KG1 (cell line): ENCODE results near the gene DCC.

Experiments used
- DNase-seq: peaks from one replicate; lab custom pipeline; 2025; lab: John Stamatoyannopoulos, UW

Gene DCC

DNA sequence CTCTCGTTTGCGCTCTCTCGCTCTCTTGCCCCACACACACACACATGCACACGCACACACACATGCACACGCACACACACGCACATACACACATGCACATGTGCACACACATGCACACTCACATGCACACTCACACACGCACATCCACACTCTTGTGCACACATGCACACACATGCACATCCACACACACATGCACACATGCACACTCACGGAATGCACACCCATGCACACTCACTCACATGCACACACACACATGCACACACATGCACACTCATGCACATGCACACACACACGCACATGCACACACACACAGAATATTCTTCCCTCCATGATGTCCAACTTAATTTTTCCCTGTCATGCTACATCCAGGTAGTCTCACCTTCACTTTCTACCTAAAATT, 360.1 kb downstream of the DCC start:
- DNase-seq: no peak

- DNase-seq: no peak
Measured at GRCh38 chr18:52700816-52701215, 360.8 kb downstream of the DCC start.

DNA sequence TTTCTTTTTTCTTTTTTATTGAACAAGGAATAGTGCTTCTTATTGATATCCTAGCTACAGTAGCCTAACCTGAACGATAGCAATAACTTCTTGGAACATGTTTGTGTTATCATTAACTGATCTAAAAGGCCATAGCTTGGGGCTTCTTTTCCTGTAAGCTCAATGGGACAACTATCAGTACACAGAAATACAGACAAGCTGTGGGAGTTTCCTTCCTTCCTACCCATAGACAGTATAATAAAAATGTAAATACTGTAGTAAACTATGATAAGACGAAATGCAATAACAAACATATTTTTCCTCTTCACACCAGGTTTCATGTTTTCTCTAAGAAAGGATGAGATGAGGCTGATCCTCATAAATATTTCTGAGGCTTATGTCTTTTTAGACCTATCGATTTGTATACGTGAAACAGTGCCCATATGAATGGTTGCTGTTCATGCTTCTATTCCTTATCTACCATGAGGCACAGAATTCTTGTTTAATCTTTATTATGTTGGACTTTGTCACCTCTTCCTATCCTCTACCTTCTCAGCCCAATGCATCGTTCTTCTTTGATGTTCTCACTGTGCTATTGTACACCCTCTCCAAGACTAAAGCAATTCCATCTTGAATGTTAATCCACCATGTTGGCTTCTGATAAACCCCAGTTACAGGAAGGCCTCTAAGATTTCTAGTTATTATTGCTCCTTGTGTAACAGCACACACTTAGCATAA, 361.4 kb downstream of the DCC start:
- DNase-seq: no peak

DNA sequence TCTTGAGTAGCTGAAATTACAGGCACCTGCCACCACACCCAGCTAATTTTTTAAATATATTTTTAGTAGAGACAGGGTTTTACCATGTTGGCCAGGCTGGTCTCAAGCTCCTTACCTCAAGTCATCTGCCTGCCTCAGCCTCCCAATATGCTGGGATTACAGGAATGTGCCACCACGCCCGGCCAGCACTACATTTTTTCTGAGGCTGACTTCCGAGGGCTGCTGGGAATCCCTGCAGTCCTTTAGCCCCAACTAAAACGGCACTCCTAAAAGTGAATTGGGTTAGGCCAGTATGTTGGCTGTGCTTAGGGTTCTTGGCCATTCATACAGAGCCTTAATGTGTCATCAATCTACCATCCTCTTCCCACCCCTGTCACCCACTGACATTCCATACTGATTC, 375.4 kb downstream of the DCC start:
- DNase-seq: no peak

DNA sequence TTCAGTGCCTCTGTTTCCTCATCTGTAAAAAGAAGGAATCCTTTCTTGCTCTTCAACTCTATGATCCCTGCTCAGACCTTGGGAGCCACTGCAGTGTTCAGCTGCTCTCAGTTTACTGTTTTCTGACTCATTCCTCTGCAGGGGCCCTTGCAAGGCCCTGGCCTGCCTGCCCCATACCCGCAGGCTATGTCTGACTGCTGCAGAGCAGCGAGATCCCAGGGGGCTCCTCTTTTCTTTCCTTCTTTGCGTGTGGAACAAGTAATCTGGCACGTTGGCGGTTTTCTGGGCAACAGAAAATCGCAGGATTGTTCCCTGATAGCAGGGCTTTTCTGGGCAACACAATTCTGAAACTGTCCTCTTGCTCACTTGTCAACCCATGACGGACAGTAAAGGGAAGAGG, 376.0 kb downstream of the DCC start:
- DNase-seq: no peak

- DNase-seq: no peak
Measured at GRCh38 chr18:52716973-52717372, 377.0 kb downstream of the DCC start.

DNA sequence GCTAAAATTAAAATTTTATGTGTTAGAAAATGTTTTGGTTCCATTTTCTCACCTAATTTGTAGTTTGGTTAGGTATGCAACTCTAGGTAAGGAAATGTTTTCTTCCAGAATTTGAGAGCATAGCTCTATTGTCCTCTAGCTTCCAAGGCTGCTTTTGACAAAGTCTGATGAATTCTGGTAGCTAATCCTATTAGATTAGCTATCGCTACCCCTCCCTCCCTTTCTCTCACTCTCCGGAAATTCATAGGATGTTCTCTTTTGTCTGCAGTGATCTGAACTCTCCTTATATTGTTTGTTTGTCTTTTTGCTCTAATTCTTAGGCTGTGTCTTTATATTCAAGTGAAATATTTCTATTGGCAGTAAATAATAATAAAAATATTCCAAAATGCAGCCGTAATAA, 382.9 kb downstream of the DCC start:
- no peak for DNase-seq

- no peak for DNase-seq
Measured at GRCh38 chr18:52723550-52723970, 383.6 kb downstream of the DCC start.

- DNase-seq: no peak
Measured at GRCh38 chr18:52730972-52731619, 391.1 kb downstream of the DCC start.

DNA sequence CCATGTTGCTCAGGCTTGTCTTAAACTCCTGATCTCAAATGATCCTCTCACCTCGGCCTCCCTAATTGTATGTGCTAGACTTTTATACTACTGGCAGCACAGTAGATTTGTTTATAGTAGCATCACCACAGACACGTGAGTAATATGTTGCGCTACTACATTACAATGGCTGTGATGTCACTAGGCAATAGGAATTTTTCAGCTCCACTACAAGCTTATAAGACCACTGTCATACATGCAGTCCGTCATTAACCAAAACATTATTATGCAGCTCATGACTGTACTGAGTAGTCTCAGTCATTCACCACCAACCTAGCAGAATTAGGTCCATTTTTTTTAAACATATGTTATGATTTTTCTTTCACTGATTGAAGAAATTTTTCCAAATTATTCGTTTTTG, 398.9 kb downstream of the DCC start:
- DNase-seq: no peak

DNA sequence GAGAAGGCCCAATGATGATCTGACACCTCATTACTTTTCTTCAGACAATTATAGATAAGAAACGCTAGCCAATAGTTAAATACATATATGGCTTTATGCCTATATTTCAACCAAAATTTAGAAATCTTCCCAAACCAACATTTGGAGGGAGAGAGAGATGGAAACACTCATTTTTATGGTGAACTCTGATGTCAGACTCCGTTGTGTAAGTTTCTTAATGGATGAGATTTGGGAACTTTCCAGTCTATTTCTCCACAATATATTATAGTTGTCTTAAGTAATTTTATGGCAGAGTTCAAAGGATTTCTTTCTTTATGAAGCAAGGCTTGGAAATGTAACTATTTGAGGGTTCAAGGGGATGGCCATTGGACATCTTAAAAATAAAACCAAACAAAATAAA, 407.0 kb downstream of the DCC start:
- no peak for DNase-seq

GRCh38 chr18:52747869-52748268, 407.9 kb downstream of the DCC start:
- DNase-seq: no peak

- no peak for DNase-seq
Measured at GRCh38 chr18:52748343-52748742, 408.3 kb downstream of the DCC start.

DNA sequence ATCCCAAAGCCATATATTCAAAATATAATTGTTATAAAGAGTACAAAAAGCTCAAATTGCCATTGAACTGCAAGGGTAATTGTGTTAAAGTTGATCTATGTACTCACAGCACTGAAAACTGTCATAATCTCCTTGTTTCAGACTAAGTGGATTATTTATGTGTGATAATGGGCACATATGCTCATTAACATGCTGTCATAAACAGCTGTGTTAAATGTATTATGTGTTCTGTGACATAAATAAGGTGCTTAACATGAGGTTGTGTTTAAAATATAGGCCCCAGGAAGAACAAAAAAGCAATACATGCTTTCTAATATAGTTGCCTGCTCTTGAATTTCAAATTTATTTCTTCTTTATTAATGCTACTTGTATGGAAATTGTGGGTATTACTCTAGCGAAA, 409.5 kb downstream of the DCC start:
- no peak for DNase-seq

- no peak for DNase-seq
Measured at GRCh38 chr18:52750995-52751394, 411.0 kb downstream of the DCC start.

GRCh38 chr18:52764316-52764715, 424.3 kb downstream of the DCC start:
- no peak for DNase-seq

DNA sequence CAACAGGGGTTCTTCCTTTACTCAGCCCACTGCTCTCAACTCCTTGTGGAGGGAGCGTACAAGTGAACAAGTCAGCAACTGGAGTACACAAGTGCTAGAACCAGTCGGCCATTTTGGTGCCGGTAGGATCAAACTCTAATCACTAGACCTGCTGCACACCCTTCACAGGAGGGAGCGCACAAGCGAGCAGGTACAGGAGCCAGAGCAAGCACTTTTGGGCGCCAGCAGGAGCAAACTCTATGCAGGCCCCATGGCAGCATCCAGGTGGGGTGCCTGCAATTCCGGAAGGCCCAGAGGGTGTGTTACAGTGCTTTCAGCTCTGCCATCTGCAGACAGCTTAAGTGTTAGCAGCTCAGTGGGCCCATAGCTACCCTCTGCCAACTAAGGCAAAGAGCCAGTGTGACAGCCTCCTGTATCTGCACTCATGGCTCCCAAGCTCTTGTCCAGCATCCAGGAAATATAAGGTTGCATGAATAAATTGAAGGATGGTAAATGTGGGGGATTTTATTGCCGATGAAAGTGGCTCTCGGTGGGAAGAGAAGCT, 426.1 kb downstream of the DCC start:
- no peak for DNase-seq

GRCh38 chr18:52781113-52781512, 441.1 kb downstream of the DCC start:
- DNase-seq: no peak

DNA sequence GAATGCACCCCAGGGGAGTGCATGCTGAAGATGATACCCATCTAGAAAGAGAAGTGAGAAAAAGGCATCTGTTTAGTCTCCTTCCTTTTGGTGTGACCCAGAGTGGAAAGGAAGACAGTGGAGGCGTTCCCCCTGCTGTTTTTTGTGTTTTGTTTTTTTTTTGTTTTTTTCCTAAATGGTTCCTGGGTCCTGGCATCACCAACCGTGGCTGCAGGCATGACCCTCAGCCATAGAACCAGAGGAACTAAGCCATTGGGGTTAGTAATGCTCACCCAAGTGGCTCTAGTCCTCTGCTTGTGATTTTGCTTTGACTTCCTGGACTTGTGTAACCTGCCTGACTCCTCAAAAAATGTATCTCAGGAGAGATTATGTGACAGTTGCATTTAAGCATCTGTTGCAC, 451.3 kb downstream of the DCC start:
- DNase-seq: no peak

DNA sequence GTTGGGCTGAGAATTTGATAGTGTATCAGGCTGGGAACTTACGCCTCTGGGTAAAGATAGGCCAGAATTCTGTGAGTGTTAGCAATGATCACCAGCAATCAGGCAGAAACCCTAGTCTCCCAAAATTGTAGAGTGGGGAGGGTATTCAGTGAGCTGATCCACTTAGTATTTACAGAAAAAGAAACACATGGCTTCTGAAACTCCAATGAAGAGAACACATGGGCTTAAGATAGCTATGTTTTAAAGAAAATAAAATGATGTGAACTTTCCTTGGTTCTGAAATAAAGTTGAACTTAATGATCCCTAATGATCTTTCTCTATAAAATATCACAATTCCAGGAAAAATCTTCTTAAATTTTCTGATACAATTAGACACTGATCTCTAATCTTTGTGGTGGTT, 472.8 kb downstream of the DCC start:
- no peak for DNase-seq

- DNase-seq: no peak
Measured at GRCh38 chr18:52813635-52814416, 473.8 kb downstream of the DCC start.

- DNase-seq: no peak
Measured at GRCh38 chr18:52815651-52816050, 475.7 kb downstream of the DCC start.

- no peak for DNase-seq
Measured at GRCh38 chr18:52816121-52816520, 476.1 kb downstream of the DCC start.
